Choroid plexus epithelial cell (primary cell): ENCODE data around the gene KIFAP3.

Experiments
- DNase-seq: peaks from one replicate; pipeline ENCODE4 v3.0.0-alpha.2; 2010; ENCODE audit warnings: low read depth
- H3K4me3 ChIP-seq: 2 replicates; pipeline ENCODE4 v1.5.1; 2011; ENCODE audit warnings: low read depth, mild to moderate bottlenecking, control low read depth, low read length, moderate library complexity
- CTCF ChIP-seq: conservative IDR thresholded peaks from 2 replicates; pipeline ENCODE4 v1.5.1; 2011; ENCODE audit warnings: low read depth, mild to moderate bottlenecking, control low read depth, inconsistent platforms, low read length, moderate library complexity

KIFAP3 gene

GRCh38 chr1:169949139-169949538 lies 125.4 kb downstream of the KIFAP3 start:
- no peak overlapping the region for H3K4me3 ChIP-seq
- TF ChIP-seq CTCF, result no peak
- peak; percentile 81 for DNase-seq

- no peak overlapping the region for H3K4me3 ChIP-seq
- TF ChIP-seq CTCF, result no peak
- DNase-seq, result no peak
Measured at GRCh38 chr1:169946206-169946605, 128.3 kb downstream of the KIFAP3 start.

GRCh38 chr1:169945181-169945580 lies 129.3 kb downstream of the KIFAP3 start:
- no peak overlapping the region for H3K4me3 ChIP-seq
- DNase-seq, result no peak
- TF ChIP-seq CTCF, result no peak

GRCh38 chr1:169944621-169945020 lies 129.9 kb downstream of the KIFAP3 start:
- no peak overlapping the region for H3K4me3 ChIP-seq
- DNase-seq, result no peak
- no peak for TF ChIP-seq CTCF

GRCh38 chr1:169943963-169944526 lies 130.4 kb downstream of the KIFAP3 start:
- no peak overlapping the region for H3K4me3 ChIP-seq
- no peak for TF ChIP-seq CTCF
- no peak for DNase-seq

- H3K4me3 ChIP-seq, result no peak overlapping the region
- peak; percentile 53 for DNase-seq
- TF ChIP-seq CTCF, result no peak
Measured at GRCh38 chr1:169941982-169942830, 132.3 kb downstream of the KIFAP3 start.
